Keratinocyte (primary cell): Measurements from ENCODE around the gene FSIP1. TPM values are rescaled to one million over a fixed set of nuclear protein-coding genes. Genes with fewer than 3 reads are reported as not detected.

Experiments used
- DNase-seq: peaks from one replicate; pipeline ENCODE4 v3.0.0-alpha.2; 2011; ENCODE audit warnings: low read depth, missing footprints, low spot score
- FAIRE-seq: peaks from 2 replicates; lab custom pipeline; 2011; peaks lifted over from hg19 to GRCh38; lab: Jason Lieb, UNC
- H2AFZ ChIP-seq: 2 replicates; pipeline ENCODE4 v1.6.0; 2012; ENCODE audit warnings: low read length, control low read depth, inconsistent platforms; ENCODE audit not compliant: control insufficient read depth
- H3K27ac ChIP-seq: 2 replicates; pipeline ENCODE4 v1.5.1; 2011; ENCODE audit warnings: low read length; ENCODE audit not compliant: control insufficient read depth, insufficient read depth
- H3K27me3 ChIP-seq: 3 replicates; pipeline ENCODE4 v1.6.0; 2011; ENCODE audit warnings: low read length; ENCODE audit not compliant: control insufficient read depth, insufficient read depth; ENCODE audit errors: extremely low read depth
- H3K36me3 ChIP-seq, 2 experiments: 2 replicates in 1 of 2; 3 replicates in 1 of 2; pipeline ENCODE4 v1.5.1; 2011; ENCODE audit warnings: low read length in 2 of 2, mild to moderate bottlenecking in 1 of 2; ENCODE audit not compliant: control insufficient read depth in 2 of 2, insufficient read depth in 2 of 2; ENCODE audit errors: extremely low read depth in 1 of 2
- H3K4me1 ChIP-seq: 3 replicates; pipeline ENCODE4 v1.5.1; 2011; ENCODE audit warnings: low read length; ENCODE audit not compliant: control insufficient read depth, insufficient read depth; ENCODE audit errors: extremely low read depth
- H3K4me2 ChIP-seq: 3 replicates; pipeline ENCODE4 v1.6.0; 2011; ENCODE audit warnings: low read depth, low read length; ENCODE audit not compliant: control insufficient read depth, insufficient read depth; ENCODE audit errors: extremely low read depth
- H3K4me3 ChIP-seq, 3 experiments: fragments of 200-600 bp in 1 of 3; sonication (generic) in 1 of 3; 2 replicates in 2 of 3; 3 replicates in 1 of 3; pipeline ENCODE4 v1.5.1; 2011 to 2016; ENCODE audit warnings: low read length in 3 of 3, mild to moderate bottlenecking in 3 of 3, control low read depth in 2 of 3, inconsistent platforms in 1 of 3, low read depth in 1 of 3, mixed read lengths in 1 of 3, mixed run types in 1 of 3, moderate library complexity in 1 of 3; ENCODE audit not compliant: control insufficient read depth in 2 of 3, insufficient read depth in 2 of 3; ENCODE audit errors: extremely low read depth in 1 of 3
- H3K79me2 ChIP-seq: 2 replicates; pipeline ENCODE4 v1.6.0; 2012; ENCODE audit warnings: low read length; ENCODE audit not compliant: control insufficient read depth, insufficient read depth
- H3K9ac ChIP-seq: 3 replicates; pipeline ENCODE4 v1.6.0; 2011; ENCODE audit warnings: low read length; ENCODE audit not compliant: control insufficient read depth, insufficient read depth; ENCODE audit errors: extremely low read depth
- H3K9me1 ChIP-seq: 3 replicates; pipeline ENCODE4 v1.6.0; 2011; ENCODE audit warnings: low read length; ENCODE audit not compliant: control insufficient read depth, insufficient read depth; ENCODE audit errors: extremely low read depth
- H3K9me3 ChIP-seq: 2 replicates; pipeline ENCODE4 v1.5.1; 2012; ENCODE audit warnings: low read depth, low read length; ENCODE audit not compliant: control insufficient read depth
- H4K20me1 ChIP-seq: 3 replicates; pipeline ENCODE4 v1.6.0; 2011; ENCODE audit warnings: low read length; ENCODE audit not compliant: control insufficient read depth, insufficient read depth; ENCODE audit errors: extremely low read depth
- EZH2 ChIP-seq: IDR thresholded peaks from one replicate; pipeline ENCODE4 v1.6.1; 2012; ENCODE audit warnings: inconsistent platforms, mild to moderate bottlenecking, low read length, moderate library complexity
- dilution Hi-C: fragments of 300-500 bp; cut with MboI; formaldehyde crosslinking; loops from one replicate; pipeline ENCODE4 v1.7.0; 2020; ENCODE audit warnings: low sequenced_read_pairs; ENCODE audit not compliant: extremely low pct_ligation_motif_present
- polyA plus RNA-seq, 5 experiments: library from polyadenylated mRNA; depleted of rRNA in 3 of 5; stranded (reverse) in 3 of 5; stranded (forward) in 1 of 5; unstranded in 1 of 5; fragments of >200 nt; gene quantifications; 1 replicate in 1 of 5; 2 replicates in 3 of 5; 3 replicates in 1 of 5; pipeline versions ENCODE4 v1.2.1 to v1.2.3, GENCODE V29; 2011 to 2012; ENCODE audit warnings: missing spikeins in 2 of 5, low read depth in 1 of 5, low replicate concordance in 1 of 5
- TF ChIP-seq, protein P1 (sequence below), 3 experiments: IDR thresholded peaks in 1 of 3; conservative IDR thresholded peaks in 1 of 3; optimal IDR thresholded peaks in 1 of 3; 2 replicates in 2 of 3; 3 replicates in 1 of 3; pipeline versions ENCODE3 to v1.5.1; 2011; ENCODE audit warnings: low read length in 3 of 3, mild to moderate bottlenecking in 3 of 3, moderate library complexity in 2 of 3, control low read depth in 1 of 3, inconsistent platforms in 1 of 3; ENCODE audit not compliant: insufficient read depth in 2 of 3; ENCODE audit errors: extremely low read depth in 1 of 3

The FSIP1 gene
- polyA plus RNA-seq, 1 donor (not counting 4 experiments of a cell fraction or from before 2014, with no cell fraction given): 1.5 TPM

DNA sequence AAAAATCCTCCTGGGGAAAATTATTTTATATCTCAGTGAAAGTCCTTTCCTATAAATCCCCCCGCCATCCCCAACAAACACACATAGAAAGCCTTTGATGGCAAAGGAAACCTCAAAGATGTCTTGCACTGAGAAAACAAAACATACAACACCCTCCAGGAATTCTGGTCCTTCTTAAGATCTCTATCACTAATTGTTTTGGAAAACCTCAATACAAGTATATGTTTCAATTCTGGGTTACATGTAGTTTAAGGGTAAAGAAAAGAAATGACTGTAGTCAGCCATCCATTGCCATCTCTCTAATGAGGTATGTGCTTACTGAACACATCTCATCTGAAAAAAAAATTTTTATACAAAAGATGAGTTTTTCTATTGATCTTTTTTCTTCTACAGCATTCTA lies 97.3 kb downstream of the FSIP1 start:
- no peak for TF ChIP-seq EZH2
- TF ChIP-seq, protein P1, sequence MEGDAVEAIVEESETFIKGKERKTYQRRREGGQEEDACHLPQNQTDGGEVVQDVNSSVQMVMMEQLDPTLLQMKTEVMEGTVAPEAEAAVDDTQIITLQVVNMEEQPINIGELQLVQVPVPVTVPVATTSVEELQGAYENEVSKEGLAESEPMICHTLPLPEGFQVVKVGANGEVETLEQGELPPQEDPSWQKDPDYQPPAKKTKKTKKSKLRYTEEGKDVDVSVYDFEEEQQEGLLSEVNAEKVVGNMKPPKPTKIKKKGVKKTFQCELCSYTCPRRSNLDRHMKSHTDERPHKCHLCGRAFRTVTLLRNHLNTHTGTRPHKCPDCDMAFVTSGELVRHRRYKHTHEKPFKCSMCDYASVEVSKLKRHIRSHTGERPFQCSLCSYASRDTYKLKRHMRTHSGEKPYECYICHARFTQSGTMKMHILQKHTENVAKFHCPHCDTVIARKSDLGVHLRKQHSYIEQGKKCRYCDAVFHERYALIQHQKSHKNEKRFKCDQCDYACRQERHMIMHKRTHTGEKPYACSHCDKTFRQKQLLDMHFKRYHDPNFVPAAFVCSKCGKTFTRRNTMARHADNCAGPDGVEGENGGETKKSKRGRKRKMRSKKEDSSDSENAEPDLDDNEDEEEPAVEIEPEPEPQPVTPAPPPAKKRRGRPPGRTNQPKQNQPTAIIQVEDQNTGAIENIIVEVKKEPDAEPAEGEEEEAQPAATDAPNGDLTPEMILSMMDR (optimal IDR thresholded peaks at IDR 0.05 in 1 of 3, IDR thresholded peaks at IDR 0.05 in 1 of 3, conservative IDR thresholded peaks at IDR 0.05 in 1 of 3; ENCODE audit: extremely low read depth in 1 of 3, insufficient read depth in 2 of 3, low read length in 3 of 3): no peak
- Histone ChIP-seq H3K36me3 (no peaks in the 10 kb centered on the region), H3K79me2 (no peaks in the 10 kb centered on the region), H3K4me1 (no peaks in the 10 kb centered on the region), H3K4me3 (no peak overlapping the region), H3K27me3 (no peaks in the 10 kb centered on the region), H3K9me3 (no peaks in the 10 kb centered on the region), H4K20me1 (no peaks in the 10 kb centered on the region), H2AFZ (no peak overlapping the region), H3K9ac (no peak overlapping the region), H3K4me2 (no peak overlapping the region), H3K27ac (no peak overlapping the region), H3K9me1 (no peaks in the 10 kb centered on the region)
- dilution Hi-C loops: no loop called here
- FAIRE-seq: no peak
- no peak for DNase-seq

DNA sequence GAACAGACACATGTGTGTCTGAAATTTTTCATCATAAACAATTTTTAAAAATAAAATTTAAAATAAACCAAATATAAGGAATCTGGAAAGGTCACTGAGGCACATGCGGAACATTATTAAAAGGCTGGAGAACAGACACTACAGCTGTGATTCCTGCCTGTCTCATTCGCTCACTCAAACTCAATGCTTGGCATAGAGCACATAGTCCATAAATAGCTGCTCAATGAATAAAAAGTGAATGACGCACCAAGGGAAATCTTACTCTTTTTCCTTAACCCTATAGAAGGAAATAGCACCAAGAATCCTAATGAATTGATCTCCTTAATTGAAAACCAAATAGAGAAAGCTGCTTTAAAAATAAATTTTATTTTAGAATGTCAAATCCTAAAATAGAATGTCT lies 98.4 kb downstream of the FSIP1 start:
- Histone ChIP-seq H3K4me1 (no peaks in the 10 kb centered on the region), H3K27me3 (no peaks in the 10 kb centered on the region), H3K27ac (no peak overlapping the region), H3K4me2 (no peak overlapping the region), H4K20me1 (no peaks in the 10 kb centered on the region), H2AFZ (no peak overlapping the region), H3K9me1 (no peaks in the 10 kb centered on the region), H3K9me3 (no peaks in the 10 kb centered on the region), H3K4me3 (no peak overlapping the region), H3K79me2 (no peaks in the 10 kb centered on the region), H3K36me3 (no peaks in the 10 kb centered on the region), H3K9ac (no peak overlapping the region)
- no peak for TF ChIP-seq EZH2
- TF ChIP-seq, protein P1 (optimal IDR thresholded peaks at IDR 0.05 in 1 of 3, IDR thresholded peaks at IDR 0.05 in 1 of 3, conservative IDR thresholded peaks at IDR 0.05 in 1 of 3; ENCODE audit: extremely low read depth in 1 of 3, insufficient read depth in 2 of 3, low read length in 3 of 3): no peak
- no peak for DNase-seq
- dilution Hi-C loops: no loop called here
- no peak for FAIRE-seq
